PC-3 (cell line): Measurements from ENCODE around the gene PLXNA2.

Experiments used
- CTCF ChIP-seq: fragments of 300-600 bp; sonication (generic); conservative IDR thresholded peaks from 2 replicates; pipeline ENCODE4 v1.5.1; 2017; ENCODE audit warnings: antibody characterized with exemption, low read depth, mild to moderate bottlenecking, low read length
- EZH2 ChIP-seq: fragments of 300-600 bp; sonication (generic); IDR thresholded peaks from one replicate; pipeline ENCODE4 v1.6.1; 2017; ENCODE audit warnings: antibody characterized with exemption, mild to moderate bottlenecking, low read length; ENCODE audit not compliant: unreplicated experiment

- TF ChIP-seq CTCF (no peak), EZH2 (no peak)
Measured at GRCh38 chr1:208054911-208055379, 189.2 kb downstream of the PLXNA2 start.
